Measurements from ENCODE around the gene COPS4.

GRCh38 chr4:83067058-83067639, 32.2 kb downstream of the COPS4 start:
- no peak for TF ChIP-seq CBX8 (IDR thresholded peaks at IDR 0.05; ENCODE audit: borderline replicate concordance, low read depth, low read length)
- no peak for TF ChIP-seq RFX5 (IDR thresholded peaks at IDR 0.05; ENCODE audit: borderline replicate concordance, low read depth, low read length)
- TF ChIP-seq CHD1 (IDR thresholded peaks at IDR 0.05; ENCODE audit: low read depth, low read length) = no peak
- no peak for TF ChIP-seq MAX (IDR thresholded peaks at IDR 0.05)
- no peak for TF ChIP-seq RXRA (IDR thresholded peaks at IDR 0.05; ENCODE audit: insufficient read depth, low read depth, low read length)
- no peak for TF ChIP-seq CTCF (IDR thresholded peaks at IDR 0.05; ENCODE audit: control extremely low read depth in 1 of 3, insufficient read depth in 1 of 3, low read depth in 1 of 3, low read length in 3 of 3)
- no peak for TF ChIP-seq RNF2 (IDR thresholded peaks at IDR 0.05; ENCODE audit: borderline replicate concordance, low read depth, low read length, missing control alignments, poor library complexity, severe bottlenecking)
- no peak for TF ChIP-seq EZH2 (IDR thresholded peaks at IDR 0.05; ENCODE audit: low read depth, low read length, severe bottlenecking)
- no peak for TF ChIP-seq CEBPB (IDR thresholded peaks at IDR 0.05; ENCODE audit: low read depth, low read length)
- TF ChIP-seq HDAC2 (IDR thresholded peaks at IDR 0.05; ENCODE audit: borderline replicate concordance in 1 of 2, low read depth in 2 of 2, low read length in 2 of 2) = no peak
- TF ChIP-seq EP300 (IDR thresholded peaks at IDR 0.05; ENCODE audit: borderline replicate concordance in 1 of 2, low read depth in 2 of 2, low read length in 2 of 2) = no peak
- TF ChIP-seq GABPA (IDR thresholded peaks at IDR 0.05; ENCODE audit: borderline replicate concordance, insufficient read depth, low read length) = no peak
